Kasumi-1 (cell line): ENCODE results near the gene KCNIP1.

Experiments used
- DNase-seq, 2 experiments: peaks; one replicate each; lab custom pipeline; 2025; lab: John Stamatoyannopoulos, UW

Gene KCNIP1

DNA sequence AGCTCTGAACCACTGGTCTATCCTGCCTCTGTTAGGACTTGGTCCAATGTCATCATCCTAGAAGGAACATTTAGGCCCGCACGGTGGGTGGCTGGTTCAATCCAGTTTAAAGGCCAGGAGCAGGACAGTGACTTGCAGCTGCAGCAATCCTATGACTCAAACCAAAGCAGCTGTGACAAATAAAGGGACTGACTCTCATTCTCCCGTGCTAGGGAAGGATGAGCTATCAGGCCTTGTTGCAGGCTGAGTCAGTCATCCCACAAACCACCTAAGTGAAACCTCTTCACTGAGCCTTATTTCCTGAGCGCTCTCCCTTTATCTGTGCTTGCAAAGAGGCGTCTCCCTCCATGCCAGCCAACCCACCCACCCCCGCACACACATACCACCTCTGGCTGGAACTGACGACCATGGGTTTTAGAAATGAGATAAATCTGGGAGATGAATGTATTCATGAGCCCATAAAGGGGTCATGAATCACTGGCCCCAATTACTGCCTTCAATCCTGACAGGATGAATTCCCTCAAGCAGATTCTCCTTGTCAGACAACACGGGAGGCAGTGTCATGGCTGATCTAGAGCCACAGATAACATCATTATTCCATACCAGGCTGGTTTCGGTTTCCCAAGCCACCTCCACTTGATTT is 93.4 kb downstream of the KCNIP1 start:
- peak; percentile 64 to 74 for DNase-seq

DNA sequence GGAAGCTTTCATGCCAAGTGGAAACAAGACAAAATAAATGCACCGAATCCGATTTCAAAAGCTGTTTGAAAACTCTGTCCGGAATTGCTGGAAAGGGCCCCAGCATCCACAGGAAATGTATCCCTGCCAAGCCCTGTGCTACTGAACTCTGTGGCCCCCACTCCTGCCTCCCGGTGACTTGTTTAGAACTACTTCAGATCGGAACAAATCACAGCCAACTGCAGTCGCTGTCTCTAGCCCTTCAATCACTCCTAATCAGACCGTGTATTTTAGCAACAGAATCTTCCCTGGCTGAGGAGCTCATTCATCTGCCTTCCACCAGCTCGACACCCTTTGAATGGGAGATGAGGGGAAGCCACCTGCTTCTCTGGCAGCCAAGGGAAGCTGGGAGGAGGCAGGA is 94.1 kb downstream of the KCNIP1 start:
- no peak for DNase-seq

DNA sequence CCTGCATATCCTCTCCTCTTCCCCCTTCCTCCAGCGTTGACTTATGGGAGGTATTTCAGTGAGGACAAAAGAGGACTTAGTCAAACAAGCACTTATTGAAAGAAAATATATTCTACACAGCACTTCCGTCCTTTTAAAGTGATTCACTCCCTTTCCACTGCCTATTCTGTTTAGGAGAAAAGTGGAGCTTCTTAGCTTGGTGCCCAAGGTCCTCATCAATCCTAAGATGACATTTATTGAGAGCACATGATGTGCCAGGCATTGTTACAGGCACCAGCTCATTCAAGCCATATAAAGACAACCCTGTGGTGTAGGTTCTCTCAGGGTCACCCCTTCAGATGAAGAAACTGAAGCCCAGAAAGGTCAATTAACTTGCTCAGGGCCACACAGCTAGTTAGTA is 95.9 kb downstream of the KCNIP1 start:
- no peak for DNase-seq

DNA sequence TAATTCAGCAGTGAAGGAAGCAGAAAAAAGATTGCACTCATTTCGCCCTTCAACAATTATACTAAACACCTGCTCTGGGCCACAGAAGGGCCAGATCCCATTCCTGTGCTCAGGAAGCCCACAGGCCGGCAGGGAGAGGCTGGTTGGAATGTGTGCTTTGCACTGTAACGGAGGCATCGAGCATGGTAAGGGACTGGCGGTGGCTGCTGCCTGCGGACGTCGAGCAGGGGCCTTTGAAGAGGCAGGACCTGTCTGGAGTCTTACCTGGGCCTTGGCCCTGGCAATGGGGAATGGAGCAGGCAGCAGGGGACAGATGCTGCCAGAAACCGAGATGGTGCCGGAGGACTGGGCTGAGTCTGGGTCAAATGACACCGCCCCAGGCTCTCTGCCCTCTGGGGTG is 97.8 kb downstream of the KCNIP1 start:
- DNase-seq: no peak

DNA sequence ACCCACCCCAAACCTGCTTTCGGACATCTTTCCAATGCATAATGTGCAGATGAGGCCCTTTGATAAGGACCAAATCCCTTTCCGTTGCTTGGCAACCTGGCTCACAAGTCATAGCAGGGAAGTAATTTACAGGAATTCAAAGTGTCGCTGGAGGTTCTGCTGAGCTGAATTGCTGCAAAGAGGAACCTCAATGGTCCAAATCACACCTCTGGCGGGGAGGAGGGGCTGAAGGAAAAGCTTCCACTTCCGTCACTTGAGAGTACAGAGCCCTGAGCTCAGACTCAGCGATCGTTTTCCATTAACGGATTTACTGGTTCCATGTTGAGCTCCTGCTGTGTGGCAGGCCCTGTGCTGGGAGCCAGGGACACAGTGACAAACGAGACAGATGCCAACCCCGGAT is 99.3 kb downstream of the KCNIP1 start:
- no peak for DNase-seq

DNA sequence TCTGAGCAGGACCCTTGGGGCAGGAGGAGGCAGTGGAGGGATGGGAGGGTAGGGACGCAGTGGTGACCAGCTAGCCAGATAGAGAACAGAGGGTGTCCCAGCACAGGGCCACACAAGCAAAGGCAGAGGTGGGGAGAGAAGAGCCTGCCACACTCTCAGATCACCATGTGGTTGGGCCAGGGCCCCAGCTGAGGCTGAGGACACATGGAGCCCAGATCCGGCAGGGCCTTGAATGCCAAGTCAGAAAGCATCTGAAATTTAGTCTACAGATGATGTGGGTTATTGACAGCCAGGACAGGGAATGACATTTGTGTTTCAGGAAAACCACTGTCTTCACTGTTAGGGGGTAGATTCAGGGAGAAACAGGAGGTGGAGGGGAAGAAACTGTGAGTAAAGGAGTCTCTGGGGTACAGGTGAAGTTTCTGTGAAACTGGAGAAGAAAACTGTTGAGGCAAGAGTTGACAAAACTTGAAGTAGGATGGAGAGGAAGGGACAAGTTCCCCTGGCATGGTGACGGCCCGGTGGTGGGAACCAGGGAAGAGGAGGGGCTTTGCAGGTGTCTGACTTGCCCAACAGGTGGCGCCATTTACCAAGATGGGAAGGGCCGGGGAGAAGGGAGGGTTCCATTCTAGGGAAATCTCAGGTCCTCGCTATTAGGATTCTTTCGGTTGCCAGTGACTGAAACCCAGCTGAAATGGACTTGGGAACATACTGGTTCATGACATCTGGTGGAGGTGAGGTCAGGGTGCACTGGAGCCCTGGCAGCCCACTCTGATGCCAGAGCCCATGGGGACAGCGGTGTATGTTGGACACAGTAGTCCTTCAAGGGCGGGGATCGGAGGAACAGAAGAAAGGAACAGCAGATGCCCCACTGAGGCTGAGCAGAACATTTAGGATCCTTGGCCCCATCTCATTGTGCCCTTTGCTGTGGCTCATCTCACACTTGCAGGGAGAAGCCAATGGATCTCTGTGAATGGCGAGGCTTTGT is 100.1 kb downstream of the KCNIP1 start:
- DNase-seq: peak; percentile 48 to 71

DNA sequence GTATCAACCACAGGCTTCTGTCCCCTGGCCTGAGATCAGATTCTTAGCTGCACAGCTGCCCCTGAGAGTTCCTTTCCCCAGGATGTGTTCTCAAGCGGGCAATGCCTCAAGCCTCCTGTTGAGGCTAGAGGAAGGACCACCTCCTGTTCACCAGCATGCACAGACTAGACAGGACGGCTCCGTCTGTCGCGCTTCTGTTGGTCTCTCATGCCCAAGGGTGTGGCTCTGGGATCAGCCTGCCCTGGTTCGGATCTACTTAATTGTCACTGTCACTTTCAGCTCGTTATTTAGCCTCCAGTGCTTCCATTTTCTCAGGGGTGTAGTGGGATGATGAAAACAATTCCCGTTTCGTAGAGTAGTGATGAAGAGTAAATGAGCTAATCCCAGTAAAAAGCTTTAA is 103.1 kb downstream of the KCNIP1 start:
- DNase-seq: no peak

DNA sequence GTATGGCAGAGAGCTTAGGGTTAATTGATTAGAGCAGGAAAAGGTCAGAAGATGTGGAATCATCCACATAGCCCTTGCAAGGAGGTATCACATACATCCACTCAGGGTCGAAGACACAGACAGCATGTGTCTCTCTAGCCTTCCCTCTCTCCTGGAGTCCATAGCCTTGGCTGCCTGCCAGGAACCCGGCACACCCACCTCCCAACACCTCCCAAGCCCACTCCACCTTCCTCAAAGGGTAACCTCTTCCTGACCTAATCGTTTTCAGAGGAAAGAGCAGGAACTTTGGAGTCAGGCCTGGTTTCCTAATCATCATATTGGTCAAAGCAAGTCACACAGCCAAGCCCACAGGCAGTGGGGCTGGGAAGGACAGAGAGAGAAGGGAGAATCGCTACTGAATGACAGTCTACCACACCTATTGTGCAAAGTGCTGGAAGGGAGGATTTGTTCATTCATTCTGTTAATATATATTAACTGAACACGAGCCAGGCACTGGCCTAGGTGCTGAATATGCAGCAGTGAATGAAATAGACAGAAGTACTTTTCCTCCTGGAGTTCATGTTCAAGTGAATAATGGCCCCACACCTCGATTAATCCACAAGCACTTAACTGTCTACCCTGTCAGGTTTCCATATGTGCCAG is 107.8 kb downstream of the KCNIP1 start:
- peak; percentile 18 to 27 for DNase-seq

DNA sequence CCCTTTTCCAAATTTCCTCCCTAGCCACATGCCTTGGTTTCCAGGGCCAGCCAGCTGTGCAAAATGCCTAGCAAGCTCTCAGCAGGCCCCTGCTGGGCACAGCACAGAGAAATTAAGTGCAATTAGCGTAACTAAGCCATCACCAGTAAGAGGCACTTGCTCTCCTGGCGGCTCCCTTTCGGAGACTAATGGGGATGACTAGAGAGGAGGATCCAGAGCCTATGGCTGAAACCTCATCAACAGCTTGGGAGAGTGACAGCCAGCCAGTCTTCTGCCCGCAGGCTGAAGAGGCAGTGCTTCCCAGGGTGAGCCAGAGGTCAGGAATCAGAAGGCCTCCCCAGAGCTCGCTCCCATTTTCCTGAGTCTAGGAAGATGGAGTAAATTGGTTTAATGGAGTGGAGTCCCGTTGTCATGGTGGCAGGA is 108.4 kb downstream of the KCNIP1 start:
- DNase-seq: no peak

DNA sequence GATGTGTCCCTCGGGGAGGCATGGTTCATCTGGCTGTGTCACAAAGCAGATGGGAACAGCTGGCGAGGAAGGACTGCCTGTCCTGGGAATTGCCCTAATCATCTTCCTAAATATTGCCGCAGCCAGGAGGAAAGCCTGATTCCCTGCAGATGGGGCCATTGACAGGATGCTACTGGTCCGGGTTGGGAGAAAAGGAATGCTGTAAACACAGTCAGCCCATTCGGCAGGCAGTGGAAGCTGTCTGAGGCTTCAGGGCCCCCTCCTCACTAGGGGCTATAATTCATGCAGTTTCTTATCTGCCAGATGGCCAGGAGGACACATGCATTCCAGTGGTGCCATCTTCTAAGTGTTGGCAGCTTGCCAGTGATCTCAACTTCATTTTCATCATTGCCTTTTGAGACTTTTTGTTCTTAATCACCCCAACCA is 110.3 kb downstream of the KCNIP1 start:
- DNase-seq: no peak

DNA sequence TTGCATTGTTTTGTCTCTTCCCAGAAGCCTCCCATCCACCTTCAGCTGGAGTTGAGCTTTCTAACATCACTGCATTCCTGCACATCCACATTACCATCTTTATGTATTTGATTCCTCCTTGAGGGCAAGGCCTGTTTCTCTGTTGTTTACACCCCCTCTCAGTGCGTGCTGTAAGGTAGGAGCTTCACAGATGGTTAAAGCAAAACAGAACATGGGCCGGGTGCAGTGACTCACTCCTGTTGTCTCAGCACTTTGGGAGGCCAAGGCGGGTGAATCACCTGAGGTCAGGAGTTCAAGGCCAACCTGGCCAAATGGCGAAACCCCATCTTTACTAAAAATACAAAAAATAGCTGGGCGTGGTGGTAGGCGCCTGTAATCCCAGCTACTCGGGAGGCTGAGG is 110.9 kb downstream of the KCNIP1 start:
- DNase-seq: no peak

DNA sequence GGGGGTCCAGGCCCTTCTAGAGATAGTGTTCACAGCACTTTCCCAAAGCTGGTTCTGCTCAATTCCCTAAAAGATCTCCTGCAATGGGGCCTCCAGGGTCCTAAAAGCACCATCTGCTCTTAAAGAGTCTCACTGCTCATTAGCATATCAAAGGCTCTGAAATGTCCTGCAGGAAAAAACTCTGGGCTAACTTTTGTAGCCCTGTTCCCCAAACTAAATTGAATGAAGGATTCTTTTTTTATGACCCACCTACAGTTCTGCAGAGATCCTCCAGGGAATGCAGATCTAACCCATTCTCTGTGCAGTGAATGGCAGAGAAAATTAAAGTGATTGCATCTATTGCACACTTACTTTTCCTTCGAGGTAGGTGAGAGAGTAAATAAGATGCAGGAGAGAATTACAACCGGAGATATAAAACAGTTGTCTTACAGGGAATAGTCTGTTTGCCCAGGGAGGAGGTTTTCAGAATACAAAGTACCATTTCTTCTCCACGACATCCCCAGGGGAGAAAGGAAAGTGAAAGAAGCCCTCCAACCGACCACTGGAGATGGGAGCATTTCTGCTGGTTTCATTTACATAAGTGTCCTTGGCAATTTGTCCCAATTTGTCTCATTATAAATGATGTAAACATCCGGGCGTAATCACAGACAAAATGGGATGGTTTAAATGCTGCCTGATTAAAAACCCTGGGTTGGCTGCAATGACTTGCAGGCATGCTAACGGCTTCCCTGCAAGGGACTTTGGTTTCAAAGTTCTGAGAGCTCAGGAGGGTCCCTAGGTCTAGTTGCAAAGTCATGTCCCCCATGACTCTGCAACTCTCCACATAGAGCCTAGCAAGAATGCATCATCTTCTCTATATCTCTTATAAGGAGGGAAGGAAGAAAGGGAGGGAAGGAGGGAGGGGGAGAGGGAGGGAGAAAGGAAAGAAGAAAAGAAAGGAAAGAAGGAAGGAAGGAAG is 114.0 kb downstream of the KCNIP1 start:
- DNase-seq: no peak

DNA sequence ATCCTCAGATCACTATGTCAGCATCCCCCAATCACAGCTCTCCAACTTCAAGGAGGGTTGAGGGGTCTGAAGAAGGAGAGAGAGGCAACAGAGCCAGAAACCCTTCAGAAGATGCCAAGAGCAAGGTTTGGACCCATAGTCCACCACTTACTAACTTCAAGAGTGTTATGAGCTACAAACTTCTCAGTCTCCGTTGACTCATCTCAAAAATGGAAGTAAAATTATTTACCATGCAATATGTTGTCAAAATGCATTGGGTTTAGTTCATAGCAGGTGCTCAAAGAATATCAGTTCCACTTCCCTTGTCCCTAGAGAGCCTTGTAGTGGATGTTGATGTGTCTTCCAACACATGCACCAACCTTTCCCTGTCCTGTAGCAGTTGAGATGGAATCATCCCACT is 116.0 kb downstream of the KCNIP1 start:
- DNase-seq: no peak

DNA sequence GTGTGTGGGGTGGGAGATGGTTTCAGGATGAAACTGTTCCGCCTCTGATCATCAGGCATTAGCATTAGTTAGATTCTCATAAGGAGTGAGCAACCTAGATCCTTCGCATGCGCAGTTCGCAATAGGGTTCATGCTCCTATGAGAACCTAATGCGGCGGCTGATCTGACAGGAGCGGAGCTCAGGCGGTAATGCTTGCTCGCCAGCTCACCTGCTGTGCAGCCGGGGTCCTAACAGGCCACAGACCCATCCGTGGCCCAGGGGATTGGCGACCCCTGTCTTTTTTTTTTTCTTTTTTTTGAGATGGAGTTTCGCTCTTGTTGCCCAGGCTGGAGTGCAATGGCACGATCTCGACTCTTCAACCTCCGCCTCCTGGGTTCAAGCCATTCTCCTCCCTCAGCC is 119.1 kb downstream of the KCNIP1 start:
- DNase-seq: no peak

DNA sequence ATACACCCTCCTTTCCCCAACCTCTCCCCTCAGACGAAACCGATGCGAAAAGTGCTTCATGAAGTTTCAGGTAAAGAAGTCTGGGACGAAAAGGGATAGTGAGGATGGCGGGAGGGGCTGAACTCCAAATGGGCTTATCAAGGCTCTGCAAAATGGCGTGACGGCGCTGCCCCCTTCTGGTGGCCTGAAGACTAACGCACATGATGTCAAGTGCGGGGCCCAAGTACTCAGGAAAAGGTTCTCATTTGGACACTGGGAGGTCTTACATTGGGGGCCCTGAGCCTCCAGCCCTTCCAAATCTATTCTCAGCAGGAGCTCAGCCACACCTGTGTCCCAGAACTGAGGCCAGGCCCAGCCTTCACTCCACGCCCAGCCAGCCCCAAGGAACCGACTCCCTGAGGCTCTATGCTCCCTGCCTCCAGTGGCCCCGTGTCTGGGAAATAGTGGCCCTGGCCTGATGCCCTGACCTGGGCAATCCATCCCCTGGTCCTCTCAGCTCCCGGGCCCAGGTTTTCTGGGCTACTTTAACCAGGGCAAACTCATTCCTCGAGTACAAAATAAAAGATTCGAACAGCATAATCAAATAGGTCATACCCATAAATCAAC is 119.9 kb downstream of the KCNIP1 start:
- peak; percentile 61 to 84 for DNase-seq

DNA sequence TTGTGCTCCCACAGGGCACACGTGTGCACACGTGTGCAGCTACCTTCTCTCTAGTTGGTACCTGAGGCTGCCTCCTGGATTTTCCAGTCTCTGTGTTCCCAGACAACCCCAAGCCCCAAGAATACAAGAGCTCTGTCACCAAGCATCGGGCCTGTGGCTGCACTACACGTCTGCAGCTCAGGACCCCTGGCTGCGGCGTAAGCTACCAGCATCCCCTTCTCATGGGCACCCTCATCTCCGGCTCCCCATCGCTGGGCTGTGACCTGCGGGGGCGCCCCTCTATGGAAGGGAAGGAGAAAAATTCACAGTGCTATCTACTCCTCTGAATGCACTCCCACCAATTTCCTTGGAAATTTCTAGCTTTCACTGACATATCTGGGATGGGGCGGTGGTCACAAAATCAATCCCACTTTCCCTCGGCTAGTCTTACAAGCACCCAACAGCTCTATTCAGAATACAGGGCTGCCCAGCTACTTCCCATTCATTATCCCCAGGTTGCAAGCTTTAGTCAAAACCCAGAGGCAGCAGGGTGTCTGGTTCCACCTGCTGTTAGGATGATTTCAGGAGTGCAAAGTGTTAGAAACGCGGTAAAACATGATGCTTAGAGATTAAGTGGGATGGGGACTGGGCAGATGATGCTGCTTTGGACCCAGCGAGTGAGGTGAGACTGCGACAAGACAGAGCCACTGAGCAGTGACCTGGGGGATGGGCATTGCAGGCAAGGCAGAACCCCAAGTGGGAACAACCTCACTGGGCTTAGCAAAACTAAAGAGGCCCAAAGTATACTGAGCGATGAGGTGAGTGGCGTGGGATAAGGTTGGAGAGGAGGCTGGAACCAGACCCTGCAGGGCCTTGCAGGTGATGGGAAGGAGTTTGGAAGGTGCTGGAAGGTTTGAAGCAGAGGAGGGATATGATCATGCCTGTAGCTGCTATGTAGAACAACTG is 121.7 kb downstream of the KCNIP1 start:
- no peak for DNase-seq

DNA sequence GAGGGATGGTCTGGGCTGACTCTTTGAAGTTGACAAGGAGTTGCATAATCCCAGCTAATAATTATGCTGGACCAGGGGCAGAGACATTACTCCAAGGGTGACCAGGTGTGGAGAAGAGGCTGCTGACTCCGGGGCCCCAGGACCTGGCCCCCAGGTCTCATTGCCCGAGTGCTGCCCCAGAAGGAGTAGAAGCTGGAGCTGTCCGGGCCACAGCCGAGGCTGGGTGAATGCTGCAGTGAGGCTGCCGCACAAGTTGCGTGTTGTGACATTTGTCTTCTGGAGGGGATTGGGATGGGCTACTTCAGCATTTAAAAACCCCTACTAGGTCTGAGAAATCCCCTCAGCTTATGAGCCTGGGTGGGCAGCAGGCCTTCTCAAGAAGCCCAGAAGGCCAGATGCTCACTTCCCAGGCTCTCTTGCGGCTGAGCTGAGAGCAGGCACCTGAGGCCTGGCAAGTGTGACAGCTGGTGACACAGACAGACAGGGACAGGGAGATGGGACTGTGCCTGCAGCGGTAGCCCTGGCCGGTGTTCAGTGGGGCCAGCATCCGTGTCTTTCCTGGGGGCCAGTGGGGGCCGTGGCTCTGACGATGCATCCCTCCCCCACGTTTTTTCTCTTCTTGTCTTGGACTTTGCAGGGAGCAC is 122.8 kb downstream of the KCNIP1 start:
- no peak for DNase-seq

DNA sequence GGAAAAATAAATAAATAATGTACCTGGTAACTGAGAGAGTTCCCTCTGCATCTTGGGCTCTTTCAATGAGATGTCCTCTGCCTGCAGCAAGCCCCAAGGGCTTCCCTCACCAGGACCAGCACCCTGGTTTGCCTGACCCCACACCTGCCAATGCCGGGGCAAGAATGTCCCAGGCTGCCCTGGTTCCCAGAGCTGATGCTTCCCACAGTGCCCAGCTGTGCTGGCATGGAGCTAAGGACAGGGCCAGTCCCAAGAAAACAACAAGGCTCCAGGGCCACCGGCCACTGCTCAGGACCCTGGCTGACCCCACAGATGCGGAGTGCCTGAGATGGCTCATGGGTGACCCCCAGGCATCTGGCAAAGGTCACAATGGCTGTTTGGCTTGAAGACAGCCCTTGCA is 123.5 kb downstream of the KCNIP1 start:
- DNase-seq: no peak

DNA sequence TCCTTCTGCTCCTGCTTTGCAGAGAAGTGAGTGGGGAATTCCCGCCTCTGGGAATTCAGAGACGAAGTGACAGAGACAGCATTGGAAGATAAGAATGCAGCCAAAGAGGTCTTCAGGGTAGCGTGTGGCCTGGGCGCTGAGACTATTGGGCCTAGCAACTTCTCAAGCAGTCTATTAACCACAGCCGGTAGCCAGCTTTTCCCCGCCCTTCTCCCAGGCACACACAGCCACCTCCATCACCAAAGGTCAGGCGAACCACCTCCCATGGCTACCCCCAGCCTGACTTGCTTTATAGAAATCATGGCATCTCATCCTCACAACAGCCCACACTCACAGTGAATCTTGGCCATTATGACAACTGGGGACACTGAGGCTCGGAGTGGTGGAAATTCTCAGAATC is 124.2 kb downstream of the KCNIP1 start:
- no peak for DNase-seq
